Smooth muscle cell (in vitro differentiated cells): Measurements from ENCODE around the gene CDHR1. TPM values are rescaled to one million over a fixed set of nuclear protein-coding genes. Genes with fewer than 3 reads are reported as not detected.

Experiments
- DNase-seq: peaks from one replicate; lab custom pipeline; 2025; ENCODE audit not compliant: unreplicated experiment; lab: John Stamatoyannopoulos, UW
- H2AFZ ChIP-seq: fragments of 200-600 bp; sonication (generic); 2 replicates; pipeline ENCODE4 v1.6.0; 2016; ENCODE audit warnings: antibody characterized with exemption, low read depth, mild to moderate bottlenecking
- H3F3A ChIP-seq: fragments of 200-600 bp; sonication (generic); 2 replicates; pipeline ENCODE4 v1.6.0; 2017; ENCODE audit warnings: antibody characterized with exemption, low read depth
- H3K27ac ChIP-seq: fragments of 200-600 bp; sonication (generic); 2 replicates; pipeline ENCODE4 v1.5.1; 2016; ENCODE audit warnings: low read depth, mild to moderate bottlenecking
- H3K27me3 ChIP-seq: fragments of 200-600 bp; sonication (generic); 2 replicates; pipeline ENCODE4 v1.6.1; 2016; ENCODE audit warnings: low read depth, mild to moderate bottlenecking
- H3K36me3 ChIP-seq: fragments of 200-600 bp; sonication (generic); 2 replicates; pipeline ENCODE4 v1.5.1; 2016; ENCODE audit warnings: low read depth
- H3K4me1 ChIP-seq: fragments of 200-600 bp; sonication (generic); 2 replicates; pipeline ENCODE4 v1.5.1; 2016; ENCODE audit warnings: low read depth
- H3K4me2 ChIP-seq: fragments of 200-600 bp; sonication (generic); 2 replicates; pipeline ENCODE4 v1.6.0; 2016; ENCODE audit warnings: mild to moderate bottlenecking
- H3K4me3 ChIP-seq: fragments of 200-600 bp; sonication (generic); 2 replicates; pipeline ENCODE4 v1.5.1; 2016; ENCODE audit warnings: mild to moderate bottlenecking
- H3K79me2 ChIP-seq: fragments of 200-600 bp; sonication (generic); 2 replicates; pipeline ENCODE4 v1.6.0; 2016; ENCODE audit warnings: low read depth, mild to moderate bottlenecking
- H3K9ac ChIP-seq: fragments of 200-600 bp; sonication (generic); 2 replicates; pipeline ENCODE4 v1.6.0; 2016; ENCODE audit warnings: low read depth
- H3K9me3 ChIP-seq: fragments of 200-600 bp; sonication (generic); replicated peaks from 2 replicates; pipeline ENCODE4 v1.5.1; 2016; ENCODE audit warnings: low read depth
- H4K20me1 ChIP-seq: fragments of 200-600 bp; sonication (generic); 2 replicates; pipeline ENCODE4 v1.6.0; 2016; ENCODE audit warnings: low read depth
- WGBS: methylation state at CpG from one replicate; pipeline ENCODE4 v1.1.7; 2016; ENCODE audit warnings: low lambda C conversion rate; 5-methylcytosine and 5-hydroxymethylcytosine counted together
- polyA plus RNA-seq: library from polyadenylated mRNA; unstranded; fragments of >200 nt; fragmentation: Nextera tagmentation; extraction: Ambion mirVana; gene quantifications from 2 replicates; pipeline ENCODE4 v1.2.1, GENCODE V29; 2016
- total RNA-seq: library from RNA; depleted of rRNA; stranded (reverse); fragments of >200 nt; gene quantifications from 2 replicates; pipeline ENCODE4 v1.2.3, GENCODE V29; 2014
- TF ChIP-seq, protein P1 (sequence below): fragments of 200-600 bp; sonication (generic); IDR thresholded peaks from 2 replicates; pipeline ENCODE4 v1.5.1; 2017; ENCODE audit warnings: borderline replicate concordance, mild to moderate bottlenecking, antibody characterized with exemption; ENCODE audit not compliant: insufficient read depth, poor library complexity, severe bottlenecking

CDHR1 gene
- total and polyA plus RNA-seq, 2 experiments from 2014 or later: 0.67 to 1.2 TPM

DNA sequence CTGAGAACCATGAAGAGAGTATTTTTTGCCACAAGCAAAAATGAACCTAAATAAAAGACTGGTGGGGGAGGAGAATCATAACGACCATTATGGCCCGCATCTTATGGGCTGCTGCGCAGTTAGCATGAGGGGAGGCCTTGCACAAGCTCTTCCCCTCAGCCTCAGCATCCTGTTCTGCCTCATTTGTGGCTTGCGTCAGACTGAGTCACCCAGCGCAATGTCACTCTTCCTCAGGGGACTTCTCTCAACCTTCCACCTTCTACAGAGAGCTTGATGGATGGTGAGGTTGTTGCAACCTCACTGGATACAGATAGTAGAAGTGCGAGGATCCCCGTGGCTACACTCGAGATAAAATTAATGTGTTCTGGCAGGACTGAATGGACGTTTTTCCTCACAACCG, 37.6 kb upstream of the CDHR1 start:
- Histone ChIP-seq H3K9me3 (no peaks in the 10 kb centered on the region), H3K79me2 (no peaks in the 10 kb centered on the region), H3K4me1 (no peaks in the 10 kb centered on the region), H3K27ac (no peak overlapping the region), H3F3A (peaks cover 2% of the 10 kb centered on the region), H3K9ac (no peak overlapping the region), H3K36me3 (peaks cover 17% of the 10 kb centered on the region), H3K27me3 (no peaks in the 10 kb centered on the region), H4K20me1 (no peaks in the 10 kb centered on the region), H3K4me3 (no peak overlapping the region), H2AFZ (no peak overlapping the region), H3K4me2 (no peak overlapping the region)
- TF ChIP-seq, protein P1, sequence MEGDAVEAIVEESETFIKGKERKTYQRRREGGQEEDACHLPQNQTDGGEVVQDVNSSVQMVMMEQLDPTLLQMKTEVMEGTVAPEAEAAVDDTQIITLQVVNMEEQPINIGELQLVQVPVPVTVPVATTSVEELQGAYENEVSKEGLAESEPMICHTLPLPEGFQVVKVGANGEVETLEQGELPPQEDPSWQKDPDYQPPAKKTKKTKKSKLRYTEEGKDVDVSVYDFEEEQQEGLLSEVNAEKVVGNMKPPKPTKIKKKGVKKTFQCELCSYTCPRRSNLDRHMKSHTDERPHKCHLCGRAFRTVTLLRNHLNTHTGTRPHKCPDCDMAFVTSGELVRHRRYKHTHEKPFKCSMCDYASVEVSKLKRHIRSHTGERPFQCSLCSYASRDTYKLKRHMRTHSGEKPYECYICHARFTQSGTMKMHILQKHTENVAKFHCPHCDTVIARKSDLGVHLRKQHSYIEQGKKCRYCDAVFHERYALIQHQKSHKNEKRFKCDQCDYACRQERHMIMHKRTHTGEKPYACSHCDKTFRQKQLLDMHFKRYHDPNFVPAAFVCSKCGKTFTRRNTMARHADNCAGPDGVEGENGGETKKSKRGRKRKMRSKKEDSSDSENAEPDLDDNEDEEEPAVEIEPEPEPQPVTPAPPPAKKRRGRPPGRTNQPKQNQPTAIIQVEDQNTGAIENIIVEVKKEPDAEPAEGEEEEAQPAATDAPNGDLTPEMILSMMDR: no peak
- WGBS: 92% methylated on average over 10 of the region's 10 CpGs
- no peak for DNase-seq

DNA sequence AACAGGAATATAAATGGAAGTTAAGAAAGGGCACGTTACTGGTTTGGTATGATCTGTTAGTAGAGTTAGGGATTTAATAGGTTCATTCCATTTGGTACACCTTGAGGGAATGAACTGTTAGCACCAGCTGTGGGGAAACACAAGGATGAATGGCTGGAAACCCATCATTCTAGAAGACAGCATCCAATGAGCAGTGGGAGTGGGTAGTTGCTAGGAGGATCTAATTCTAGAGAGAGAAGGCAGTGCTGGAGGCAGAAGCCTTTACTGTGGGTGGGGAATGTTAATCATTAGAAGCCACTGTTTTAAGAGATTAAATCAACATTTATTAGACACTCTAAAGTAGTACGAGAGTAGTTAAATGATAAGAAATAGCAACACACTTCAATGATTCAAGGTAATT, 36.3 kb upstream of the CDHR1 start:
- Histone ChIP-seq H3K27ac (no peak overlapping the region), H3K27me3 (no peaks in the 10 kb centered on the region), H3K9me3 (no peaks in the 10 kb centered on the region), H4K20me1 (no peaks in the 10 kb centered on the region), H3F3A (peaks cover under 1% of the 10 kb centered on the region), H3K4me3 (no peak overlapping the region), H2AFZ (no peak overlapping the region), H3K4me2 (no peak overlapping the region), H3K9ac (no peak overlapping the region), H3K4me1 (no peaks in the 10 kb centered on the region), H3K36me3 (peaks cover 8% of the 10 kb centered on the region), H3K79me2 (no peaks in the 10 kb centered on the region)
- DNase-seq: no peak
- WGBS: 83% methylated on average over 2 of the region's 2 CpGs
- TF ChIP-seq, protein P1: no peak

DNA sequence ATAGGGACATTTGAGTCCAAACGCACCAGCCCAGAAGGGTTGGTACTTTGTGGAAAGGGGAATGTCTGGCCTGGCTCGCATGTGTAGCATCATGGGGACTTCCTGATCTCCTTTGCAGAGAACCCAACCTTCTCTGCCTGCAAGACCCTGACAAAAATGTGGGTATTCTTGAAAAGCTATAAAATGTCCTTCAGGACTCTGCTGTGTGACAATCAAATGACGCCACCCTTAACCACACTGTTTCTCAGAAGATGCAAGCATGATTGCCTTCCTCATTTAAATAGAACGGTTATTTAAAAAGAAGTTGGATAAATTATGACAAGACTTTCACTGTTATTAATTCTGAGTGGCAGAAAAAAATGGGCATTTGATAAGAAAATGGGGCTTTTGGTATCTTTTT, 35.8 kb upstream of the CDHR1 start:
- no peak for DNase-seq

More for the DNA sequence above, 35.8 kb upstream of the CDHR1 start:
- Histone ChIP-seq H3K4me1 (no peaks in the 10 kb centered on the region), H3K27ac (no peak overlapping the region), H3K79me2 (no peaks in the 10 kb centered on the region), H3K9ac (no peak overlapping the region), H3K4me3 (no peak overlapping the region), H3K27me3 (no peaks in the 10 kb centered on the region), H3K9me3 (no peaks in the 10 kb centered on the region), H3K4me2 (no peak overlapping the region), H3F3A (no peaks in the 10 kb centered on the region), H3K36me3 (peaks cover 3% of the 10 kb centered on the region), H2AFZ (no peak overlapping the region), H4K20me1 (no peaks in the 10 kb centered on the region)
- WGBS: 99% methylated on average over 4 of the region's 4 CpGs
- TF ChIP-seq, protein P1: no peak
